Stimulated activated naive CD8-positive, alpha-beta T cell treated with anti-CD3 and anti-CD28 coated beads, Interleukin-15, Interleukin-2, amounts not matched to agents 100 U/mL and 50 U/mL, for 24 hours (primary cell): Measurements from ENCODE around the gene MED15.
"Not testable (repeated sequence)": the region's sequence is repeated elsewhere in the genome, so short reads cannot be mapped to it uniquely, and the experiment has no call there.

Experiments used
- ATAC-seq: fragments of 150-1000 bp; cut with Tn5 transposase; one replicate; pipeline ENCODE4 v1.10.0; 2021
- DNase-seq: peaks from one replicate; pipeline ENCODE4 v3.0.0; 2021

Gene MED15

DNA sequence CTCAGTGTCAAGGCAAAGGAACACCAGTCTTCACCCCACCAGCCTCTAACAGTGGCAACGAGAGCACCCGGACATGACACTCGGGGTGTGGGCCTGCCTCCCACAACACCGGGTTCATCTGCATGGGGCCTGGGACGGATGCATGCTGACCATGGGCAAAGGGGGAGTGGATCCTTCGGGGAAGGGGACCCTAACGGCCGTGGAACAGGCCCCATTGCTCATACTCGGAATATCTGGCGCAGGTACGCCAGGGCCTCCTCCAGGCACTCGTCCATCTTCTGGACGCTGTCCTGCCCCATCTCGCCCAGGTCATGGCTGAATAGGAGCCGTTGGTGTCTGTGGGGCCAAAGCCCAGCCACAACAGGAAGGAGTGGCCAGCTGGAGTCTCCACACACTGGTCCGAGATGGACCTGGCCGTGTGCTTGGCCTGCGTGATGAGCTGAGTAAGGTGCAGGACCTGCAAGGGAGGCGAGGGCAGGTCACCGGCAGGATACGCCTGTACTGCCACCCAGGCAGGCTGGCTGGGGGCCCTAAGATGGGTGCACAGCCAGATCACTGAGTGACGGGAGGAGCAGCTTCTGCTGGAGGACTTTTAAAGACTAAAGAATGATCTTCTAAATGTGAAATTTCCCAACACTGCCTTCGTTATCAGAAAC, 96.8 kb downstream of the MED15 start:
- DNase-seq, result no peak
- ATAC-seq, result no peak

- DNase-seq (no peak), ATAC-seq (no peak)
Observed at GRCh38 chr22:20604776-20605221, 97.4 kb downstream of the MED15 start.

- DNase-seq (no peak), ATAC-seq (no peak)
Observed at GRCh38 chr22:20605328-20605727, 97.9 kb downstream of the MED15 start.

DNA sequence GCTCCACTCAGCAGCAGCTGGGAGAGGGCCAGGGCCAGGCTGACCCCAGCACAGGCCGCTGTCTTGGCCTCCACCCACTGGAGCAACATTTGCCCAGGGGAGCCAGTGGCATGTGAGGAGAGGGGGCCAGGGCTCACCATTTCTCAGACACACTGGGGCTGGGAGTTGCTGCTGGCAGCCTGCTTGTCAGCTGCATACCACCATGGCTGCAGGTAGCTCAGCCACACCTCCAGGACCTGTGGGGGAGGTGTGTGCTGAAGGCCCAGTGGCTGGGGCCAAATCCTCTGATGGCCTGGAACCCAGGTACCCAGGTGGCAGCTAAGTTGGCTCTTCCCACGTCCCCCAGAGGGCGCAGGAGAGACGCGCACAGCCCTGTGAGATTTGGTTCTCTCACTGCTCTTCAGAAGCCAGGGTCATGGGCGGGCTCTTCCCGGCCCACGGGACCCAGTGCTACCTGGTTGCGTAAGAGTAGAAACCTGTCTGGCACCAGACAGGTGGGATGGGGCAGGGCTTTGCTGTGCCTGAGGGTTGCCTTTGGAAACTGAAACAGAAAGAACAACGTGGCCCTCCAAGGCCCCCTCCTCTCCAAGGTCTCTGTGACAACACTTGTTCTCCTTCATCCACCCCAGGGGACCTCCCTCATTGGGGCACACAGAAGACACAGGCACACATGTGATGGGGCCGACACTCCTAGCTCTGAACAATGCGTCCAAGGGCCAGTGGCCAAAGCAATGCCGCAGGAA, 98.8 kb downstream of the MED15 start:
- peak; percentile 71 for ATAC-seq
- DNase-seq, result peak; percentile 75

GRCh38 chr22:20606784-20607128, 99.3 kb downstream of the MED15 start:
- DNase-seq (no peak), ATAC-seq (no peak)

DNA sequence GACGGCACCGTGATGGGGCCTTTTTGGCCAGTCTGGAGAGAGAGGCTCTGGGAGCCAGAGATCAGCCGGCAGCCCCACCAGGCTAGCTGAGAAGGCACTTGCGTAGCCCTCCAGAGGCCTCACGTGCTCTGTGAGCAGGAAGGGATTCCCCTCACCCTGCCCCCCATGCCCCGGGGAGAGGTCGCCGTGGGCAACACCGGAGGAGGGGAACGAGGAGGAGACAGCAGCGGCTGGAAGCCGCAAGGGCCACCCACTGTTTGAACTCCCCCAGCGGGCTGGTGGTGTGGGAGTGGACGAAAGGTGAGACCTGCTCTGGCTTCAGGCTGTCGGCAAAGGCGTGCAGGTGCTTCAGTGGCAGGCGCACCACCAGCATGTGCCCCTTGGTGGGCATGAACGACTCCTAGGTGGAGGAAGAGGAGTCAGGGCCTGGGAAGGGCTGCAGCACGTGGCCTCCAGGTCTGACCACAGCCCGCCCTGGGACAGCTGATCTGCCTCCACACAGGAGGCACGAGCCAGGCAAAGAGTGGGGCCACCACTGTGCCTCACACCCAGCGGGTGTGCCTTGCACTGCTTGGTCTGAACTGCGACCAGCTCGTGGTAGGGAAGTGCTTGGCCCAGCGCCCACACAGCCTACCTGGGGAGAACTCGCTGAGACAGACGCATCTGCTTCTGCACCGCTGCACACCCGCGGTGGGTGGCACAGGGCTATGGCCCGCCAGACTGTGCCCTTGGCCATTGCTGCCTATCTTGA, 99.9 kb downstream of the MED15 start:
- DNase-seq (no peak), ATAC-seq (no peak)

DNA sequence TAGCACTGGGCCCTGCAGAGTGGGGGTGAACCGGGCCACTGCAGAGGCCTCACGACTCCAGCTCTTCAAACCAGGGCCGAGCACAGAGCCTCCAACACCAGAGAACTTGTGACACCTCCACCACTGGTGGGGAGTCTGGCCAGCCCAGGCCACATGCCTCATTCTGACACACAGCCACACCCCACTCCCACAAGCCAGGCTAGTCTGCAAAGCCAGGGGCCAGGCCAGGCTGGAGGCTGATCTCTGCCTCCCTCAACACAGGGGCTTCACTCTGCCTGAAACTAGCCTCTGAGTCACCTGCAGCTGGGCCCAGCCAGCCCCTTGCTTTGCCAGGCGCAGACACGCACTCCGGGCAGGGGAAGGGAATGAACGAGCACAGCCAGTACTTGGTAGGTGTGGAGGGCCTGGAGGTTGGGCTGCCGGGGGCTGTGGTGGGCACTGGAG, 102.9 kb downstream of the MED15 start:
- ATAC-seq, result no peak

GRCh38 chr22:20610757-20611156, 103.3 kb downstream of the MED15 start:
- DNase-seq (no peak), ATAC-seq (no peak)

More for the DNA sequence above, 102.9 kb downstream of the MED15 start:
- DNase-seq, result no peak

GRCh38 chr22:20611418-20611817, 104.0 kb downstream of the MED15 start:
- DNase-seq, result no peak
- no peak for ATAC-seq

DNA sequence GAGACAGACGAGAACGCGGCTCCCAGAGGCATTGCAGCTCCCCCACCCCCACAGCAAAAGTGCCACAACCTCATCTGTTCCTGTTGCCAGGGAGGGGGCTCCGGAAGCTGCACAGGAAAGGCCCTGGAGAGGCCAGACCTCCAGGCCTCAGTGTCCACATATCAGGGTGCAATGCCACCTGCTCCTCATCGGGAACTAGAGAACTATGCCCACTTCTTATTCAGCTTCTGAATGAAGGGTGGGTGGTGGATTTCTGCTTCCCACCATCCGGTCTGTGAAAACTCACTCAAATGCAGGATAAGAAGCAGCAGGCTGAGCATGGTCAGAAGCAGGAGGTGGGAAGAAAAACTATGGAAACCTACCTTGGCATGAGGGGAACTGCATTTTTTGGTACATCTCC, 105.9 kb downstream of the MED15 start:
- no peak for DNase-seq
- ATAC-seq, result no peak

GRCh38 chr22:20615021-20615420, 107.6 kb downstream of the MED15 start:
- ATAC-seq (no peak), DNase-seq (no peak)

DNA sequence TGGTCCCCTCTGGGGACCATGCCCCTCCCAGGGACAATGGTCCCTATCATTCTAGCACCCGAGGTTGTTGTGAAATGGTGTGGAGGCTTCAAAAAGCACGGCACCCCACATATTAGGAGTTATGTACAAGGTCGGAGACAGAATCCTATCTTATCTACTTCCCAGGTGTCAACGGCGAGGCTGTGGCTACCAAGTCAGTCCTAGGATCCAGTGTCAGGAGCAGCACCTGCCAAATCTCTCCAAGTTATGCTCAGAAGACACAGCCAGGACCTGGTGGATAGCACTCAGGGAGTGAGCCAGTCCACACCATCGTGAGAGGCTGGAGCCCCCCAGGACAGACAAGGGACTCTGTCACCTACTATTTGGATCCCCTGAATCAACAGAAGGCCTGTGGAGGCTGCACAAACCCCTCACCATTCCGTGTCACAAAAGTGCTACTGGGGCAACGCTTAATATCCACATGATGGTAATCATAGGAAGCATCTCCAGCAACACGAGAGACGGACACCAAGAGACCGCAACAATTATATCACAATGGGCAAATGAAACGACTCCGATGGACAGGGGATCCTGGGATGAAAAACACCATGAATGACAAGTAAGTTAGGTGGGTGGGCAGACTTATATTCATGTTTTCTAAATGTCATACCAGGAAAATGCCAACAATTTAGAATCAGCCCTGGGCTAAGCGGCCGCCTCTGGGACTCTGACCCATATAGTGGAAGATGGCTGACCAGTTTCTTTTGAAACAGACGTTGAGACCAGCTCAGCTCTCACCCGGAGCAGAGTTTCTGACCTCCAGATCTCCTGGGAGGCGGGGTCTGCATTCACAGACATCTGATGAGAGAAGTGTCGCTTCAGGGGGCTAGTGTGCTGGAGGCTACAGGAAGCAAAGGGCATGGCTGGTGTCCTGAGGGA, 108.4 kb downstream of the MED15 start:
- ATAC-seq, result no peak
- no peak for DNase-seq

GRCh38 chr22:20616451-20617043, 109.1 kb downstream of the MED15 start:
- no peak for DNase-seq
- no peak for ATAC-seq

- no peak for ATAC-seq
- DNase-seq, result no peak
Observed at GRCh38 chr22:20618488-20618887, 111.1 kb downstream of the MED15 start.

- DNase-seq (no peak), ATAC-seq (no peak)
Observed at GRCh38 chr22:20619045-20619892, 111.9 kb downstream of the MED15 start.

GRCh38 chr22:20619893-20620194, 112.4 kb downstream of the MED15 start:
- ATAC-seq, result not testable (repeated sequence)

DNA sequence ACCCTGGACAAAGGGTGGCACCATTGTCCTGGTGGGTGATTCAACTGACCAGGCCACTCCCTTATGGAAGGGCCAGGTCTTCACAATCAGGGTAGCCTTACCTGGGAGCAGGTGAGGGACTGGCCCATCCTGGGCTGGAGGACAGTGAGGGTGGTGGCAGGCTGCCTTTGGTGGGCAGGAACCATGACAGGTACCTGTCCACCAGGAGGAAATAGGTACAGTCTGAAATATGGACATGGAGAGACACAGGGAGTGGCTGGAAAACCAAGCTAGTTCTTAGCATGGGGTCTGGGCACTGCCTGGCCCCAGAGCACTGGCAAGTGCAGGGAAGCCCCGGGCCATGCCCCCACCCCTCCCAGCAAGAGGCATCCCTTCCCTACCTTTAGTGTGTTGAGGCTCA, 113.8 kb downstream of the MED15 start:
- ATAC-seq, result no peak
- DNase-seq, result no peak

More at GRCh38 chr22:20619893-20620194, 112.4 kb downstream of the MED15 start:
- DNase-seq, result not testable (repeated sequence)

DNA sequence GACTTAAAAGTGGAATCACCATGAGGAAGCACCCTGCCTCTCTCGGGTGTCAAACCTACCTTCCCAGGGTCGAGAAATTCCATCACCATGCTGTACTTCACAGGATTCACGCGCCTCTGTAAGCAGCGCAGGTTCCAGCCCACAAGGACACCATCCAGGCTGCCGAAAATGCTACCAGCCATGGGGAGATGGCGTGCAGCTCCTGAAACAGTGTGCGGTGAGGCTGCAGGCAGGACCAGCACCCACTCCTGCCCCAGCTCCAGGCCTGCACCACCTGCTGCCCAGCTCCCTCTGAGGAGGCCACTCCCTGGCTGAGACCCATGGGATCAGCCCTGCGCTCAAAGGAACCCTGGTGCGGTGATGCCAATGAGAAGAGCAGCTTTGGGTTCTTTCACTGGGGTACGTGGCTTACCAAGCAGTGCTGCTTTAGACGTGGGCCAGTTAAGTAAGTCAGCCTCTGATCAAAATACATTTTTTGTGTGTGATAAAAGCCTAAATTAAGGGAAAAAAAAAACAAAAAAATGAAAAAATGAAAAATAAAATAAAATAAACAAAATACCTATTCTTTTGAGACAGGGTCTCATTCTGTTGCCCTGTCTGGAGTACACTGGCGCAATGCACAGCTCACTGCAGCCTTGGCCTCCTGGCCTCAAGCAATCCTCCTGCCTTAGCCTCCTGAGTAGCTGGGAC, 115.4 kb downstream of the MED15 start:
- ATAC-seq, result no peak

DNA sequence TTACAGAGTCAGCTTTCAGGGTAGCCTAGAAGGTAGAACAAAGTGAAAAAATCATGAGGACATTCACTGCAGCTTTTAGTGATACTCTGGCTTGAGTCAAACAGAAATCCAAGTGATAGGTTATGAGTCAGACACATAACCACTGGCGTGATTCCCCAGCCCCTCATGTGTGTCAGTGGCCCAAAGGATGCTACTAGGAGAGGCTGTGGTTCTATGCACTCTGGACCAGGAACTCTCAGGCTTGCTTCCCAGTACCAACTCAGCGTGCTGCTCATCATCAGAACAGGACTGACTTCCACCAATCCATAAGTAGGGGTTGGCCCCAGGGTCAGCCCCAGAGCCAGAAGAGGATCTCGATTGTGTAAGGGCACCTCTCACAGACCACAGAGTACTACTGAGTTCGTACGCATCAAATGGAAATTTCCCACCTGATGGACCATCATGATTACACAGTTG, 116.8 kb downstream of the MED15 start:
- ATAC-seq, result peak; percentile 95
- peak; percentile 68 for DNase-seq

More for the DNA sequence above, 115.4 kb downstream of the MED15 start:
- no peak for DNase-seq

DNA sequence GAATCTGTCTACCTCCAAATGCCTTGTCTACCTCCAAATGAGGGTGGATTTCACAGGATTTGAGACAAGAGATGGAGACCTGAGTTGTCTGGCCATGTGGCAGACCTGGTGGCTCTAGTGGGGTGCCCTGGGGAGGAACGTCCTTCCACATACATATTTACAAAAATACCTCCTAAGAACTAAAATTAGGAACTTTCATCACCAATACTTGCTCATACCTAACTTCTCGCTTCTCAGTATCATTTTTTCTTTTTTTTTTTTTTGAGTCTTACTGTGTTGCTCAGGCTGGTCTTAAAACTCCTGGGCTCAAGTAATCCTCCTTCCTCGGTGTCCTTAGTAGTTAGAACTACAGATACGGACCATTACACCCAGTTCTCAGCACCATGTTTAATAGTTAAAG, 117.9 kb downstream of the MED15 start:
- no peak for DNase-seq
- no peak for ATAC-seq
